ENCODE measurements around the gene CCDC9B.
A peak's percentile ranks its signal among the peaks of the same experiment; 100 is the strongest.

The CCDC9B gene

DNA sequence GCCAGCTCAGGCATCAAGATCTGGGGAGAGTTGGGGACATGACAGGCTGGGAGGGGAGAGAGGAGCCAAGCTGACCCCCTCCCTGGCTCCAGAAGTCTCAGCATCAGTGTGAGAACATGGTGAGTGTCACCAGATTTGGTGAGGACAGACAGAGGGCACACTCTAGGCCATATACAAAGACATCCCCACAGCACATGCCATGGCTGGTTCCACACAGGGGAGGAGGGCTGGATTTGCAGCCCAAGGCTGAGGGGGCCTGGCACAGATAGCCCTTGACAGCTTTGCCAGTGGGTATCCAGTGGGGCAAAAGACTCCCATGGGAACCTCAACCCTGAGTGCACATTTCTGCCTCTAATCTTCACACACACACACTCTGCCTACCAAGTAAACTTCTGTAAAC lies 47.7 kb downstream of the CCDC9B start:
- DNase-seq (ENCODE audit: low read depth in 3 of 3): no peak

DNA sequence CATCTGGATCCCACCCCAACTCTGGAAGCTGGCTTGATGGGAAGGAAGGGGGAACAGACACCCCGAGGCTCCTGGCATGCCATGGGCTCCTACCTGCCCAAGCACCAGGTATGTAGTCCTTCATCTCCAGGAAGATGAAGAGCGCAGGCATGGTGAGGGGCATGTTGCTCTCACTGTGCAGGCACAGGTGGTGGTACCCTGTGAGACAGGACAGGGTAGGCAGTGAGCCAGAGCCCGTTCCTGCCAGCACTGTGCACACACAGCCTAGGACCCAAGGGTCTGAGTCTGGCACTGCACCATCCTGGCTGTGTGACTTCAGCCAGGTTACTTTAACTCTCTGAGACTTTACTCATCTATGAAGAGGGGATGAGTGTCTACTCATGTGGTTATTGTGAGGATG lies 48.5 kb downstream of the CCDC9B start:
- DNase-seq (ENCODE audit: low read depth in 3 of 3): no peak

DNA sequence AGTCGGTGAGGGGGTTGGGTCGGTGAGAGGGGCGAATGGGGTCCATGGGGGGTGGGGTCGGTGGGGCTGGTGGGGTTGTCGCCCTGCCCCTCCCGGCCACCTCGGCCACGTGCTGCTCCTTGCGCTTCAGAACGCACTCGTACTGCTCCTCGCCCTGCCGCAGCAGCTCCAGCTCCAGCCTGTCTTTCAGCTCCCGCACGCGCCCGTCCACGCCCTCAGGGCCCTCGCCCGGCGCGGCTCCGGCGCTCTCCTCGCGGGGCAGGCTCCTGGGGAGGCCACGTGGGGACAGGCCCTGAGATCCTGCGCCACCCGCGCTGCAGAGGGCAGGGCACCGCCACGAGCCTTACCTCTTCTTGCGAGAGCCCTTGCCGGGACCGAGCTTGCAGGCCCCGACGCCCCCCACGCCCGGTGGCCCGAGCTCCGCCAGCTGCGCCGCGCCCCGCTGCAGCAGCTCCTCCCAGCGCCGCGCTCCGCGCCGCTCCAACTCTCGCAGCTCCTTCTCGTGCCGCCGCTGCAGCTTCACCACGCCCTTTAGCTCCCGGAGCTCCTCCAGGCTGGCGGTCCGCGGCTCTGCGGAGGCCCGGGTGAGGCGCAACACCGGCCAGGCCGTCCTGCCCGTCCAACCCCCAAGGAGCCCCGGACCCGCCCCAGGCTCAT lies 49.7 kb downstream of the CCDC9B start:
- no peak for DNase-seq (ENCODE audit: low read depth in 3 of 3)

DNA sequence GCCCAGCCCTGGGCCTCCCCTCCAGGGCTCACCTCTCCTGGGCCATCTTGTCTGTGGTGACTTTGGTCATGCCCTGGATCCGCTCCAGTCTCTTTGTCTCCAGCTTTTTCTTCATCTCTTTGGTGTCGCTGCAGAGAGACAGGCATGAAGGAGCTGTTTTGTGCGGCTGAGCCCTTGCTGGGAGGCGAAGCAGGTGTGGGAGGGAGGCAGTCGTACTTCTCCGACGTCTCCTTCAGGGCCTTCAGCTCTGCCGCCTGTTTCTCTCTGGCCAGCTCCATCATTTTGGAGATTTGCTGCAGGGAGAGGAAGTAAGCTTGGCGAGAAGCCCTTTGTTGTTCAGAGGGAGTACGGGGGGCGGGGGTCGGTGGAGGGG lies 50.2 kb downstream of the CCDC9B start:
- DNase-seq (ENCODE audit: low read depth in 3 of 3): no peak

DNA sequence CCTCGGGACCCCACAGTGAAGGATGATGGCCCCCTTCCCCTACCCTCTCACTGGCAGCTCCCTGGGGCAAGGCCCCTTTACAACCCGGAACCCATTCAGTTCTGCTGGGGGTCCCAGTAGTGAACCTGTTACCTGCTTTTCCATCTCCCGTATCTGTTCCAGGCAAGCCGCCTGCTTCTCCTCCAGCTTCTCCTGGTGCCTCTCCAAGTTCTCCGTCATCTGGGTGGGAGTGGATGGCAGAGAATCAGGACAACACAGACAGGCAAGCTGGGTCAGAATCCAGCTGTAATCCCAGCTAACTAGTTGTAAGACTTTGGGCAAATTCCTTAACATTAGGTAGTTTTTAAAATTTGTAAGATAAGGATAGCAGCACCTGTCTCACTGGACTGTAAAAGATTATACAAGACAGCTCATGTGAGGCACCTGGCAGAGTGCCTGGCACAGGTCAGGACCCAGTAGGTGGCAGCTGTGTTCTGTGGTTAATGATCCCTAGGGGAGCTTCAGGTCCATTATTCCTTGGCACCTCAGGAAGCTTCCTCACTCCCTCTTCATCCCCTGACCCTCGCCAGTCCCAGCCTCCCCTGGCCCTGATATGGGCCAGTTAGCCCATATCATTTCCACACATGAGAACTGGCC lies 51.5 kb downstream of the CCDC9B start:
- no peak for DNase-seq (ENCODE audit: low read depth in 3 of 3)

DNA sequence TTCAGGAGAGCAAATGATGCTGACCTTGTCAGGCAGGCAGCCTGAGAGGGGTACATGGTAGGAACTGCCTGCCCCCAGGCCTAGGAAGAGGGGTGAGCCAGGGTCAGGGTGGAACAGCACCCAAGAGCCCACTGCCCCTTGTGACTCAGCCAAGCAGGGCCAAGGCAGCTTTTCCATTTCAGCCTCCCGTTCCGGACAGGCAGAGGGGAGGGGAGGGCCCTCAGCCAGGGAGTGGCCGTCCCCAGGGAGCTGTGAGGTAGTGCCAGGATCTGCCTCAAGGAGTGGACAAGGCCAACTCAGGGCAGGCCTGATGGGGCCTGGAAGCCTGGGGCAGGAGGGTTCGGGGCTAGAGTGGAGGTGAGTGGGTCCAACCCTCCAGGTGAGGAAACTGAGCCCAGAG lies 52.8 kb downstream of the CCDC9B start:
- DNase-seq (ENCODE audit: low read depth in 3 of 3): no peak

DNA sequence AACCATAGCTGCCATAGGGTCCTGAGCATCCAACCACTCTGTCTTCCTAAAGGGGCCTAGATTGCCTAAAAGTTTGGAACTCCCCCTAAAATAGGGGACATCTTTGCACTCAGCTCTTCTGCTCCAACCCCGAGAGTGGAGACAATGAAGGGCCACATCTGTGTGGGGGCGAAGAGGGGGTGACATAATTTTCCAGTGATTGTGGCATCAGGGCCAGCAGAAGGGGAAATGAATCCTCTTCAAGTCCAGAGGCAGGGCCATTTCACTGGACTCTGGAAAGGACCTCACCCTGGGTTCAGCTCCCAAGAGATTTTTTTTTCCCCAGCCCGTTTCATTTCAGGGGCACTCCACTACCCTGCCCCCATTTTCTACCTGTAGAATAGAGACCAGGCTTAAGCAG lies 53.2 kb downstream of the CCDC9B start:
- no peak for DNase-seq (ENCODE audit: low read depth in 3 of 3)

DNA sequence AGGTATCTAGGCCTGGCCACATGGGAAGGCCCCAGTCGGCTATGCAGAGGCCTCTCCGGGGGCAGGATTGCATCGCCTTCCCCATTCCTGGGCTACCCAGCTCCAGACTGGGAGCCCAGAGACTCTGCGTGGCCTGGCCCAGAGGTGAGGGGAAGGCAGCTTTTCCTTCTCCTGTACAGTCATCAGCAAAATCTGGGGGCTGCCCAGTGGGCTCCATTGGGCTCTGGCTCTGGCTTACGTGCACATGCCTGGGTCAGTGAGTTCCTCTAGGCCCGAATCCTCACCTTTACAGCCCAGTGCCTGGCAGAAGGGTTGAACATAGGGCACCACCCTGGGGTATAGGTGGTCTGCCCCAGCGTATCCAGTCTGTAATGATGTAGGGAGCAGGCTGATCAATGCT lies 53.9 kb downstream of the CCDC9B start:
- no peak for DNase-seq (ENCODE audit: low read depth in 3 of 3)

DNA sequence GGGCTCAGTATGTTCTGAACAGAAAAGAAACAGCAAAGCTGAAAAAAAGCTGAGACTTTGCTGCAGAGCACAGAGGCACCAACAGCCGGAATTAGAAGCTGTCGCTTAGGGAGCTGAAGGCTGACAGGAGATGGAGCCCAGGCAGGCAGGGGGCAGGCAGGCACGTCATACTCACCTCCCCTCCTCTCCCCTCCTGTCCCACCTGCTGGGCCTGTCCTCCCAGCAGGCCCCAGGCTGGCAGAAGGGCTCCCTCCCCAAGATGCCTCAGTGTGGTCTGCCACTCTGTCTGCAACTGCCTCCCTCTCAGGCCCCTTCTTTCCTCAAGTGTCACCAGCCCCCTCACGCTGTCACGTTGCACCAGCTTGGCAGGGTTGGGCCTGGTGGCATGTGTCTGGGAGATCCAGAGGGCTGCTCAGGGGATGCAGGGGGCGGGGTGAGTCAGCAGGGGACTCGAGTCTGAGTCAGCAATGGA lies 54.6 kb downstream of the CCDC9B start:
- DNase-seq (ENCODE audit: low read depth in 3 of 3): no peak

DNA sequence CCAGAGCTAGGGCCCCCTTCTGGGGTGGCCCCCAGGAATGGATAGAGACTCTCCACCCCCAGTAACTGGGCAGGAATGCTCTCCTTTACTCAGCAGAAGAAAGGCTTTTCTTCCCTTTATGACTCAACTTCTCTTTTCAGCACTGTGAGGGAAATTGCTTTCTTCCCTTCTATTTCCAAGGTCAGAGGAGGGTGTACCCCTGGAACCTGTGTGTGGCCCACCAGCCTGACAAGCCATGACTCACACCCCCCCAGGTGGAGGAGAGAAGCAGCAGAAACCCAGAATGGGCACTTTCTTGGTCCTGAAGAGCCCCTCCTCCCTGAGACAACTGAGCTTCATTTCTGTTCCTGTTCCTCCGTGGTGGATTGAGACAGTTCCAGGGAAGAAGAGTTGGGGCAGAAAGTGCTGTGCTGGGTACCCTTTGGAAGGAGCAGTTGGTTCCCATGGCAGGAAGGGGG lies 55.2 kb downstream of the CCDC9B start:
- DNase-seq (ENCODE audit: low read depth in 3 of 3): no peak

DNA sequence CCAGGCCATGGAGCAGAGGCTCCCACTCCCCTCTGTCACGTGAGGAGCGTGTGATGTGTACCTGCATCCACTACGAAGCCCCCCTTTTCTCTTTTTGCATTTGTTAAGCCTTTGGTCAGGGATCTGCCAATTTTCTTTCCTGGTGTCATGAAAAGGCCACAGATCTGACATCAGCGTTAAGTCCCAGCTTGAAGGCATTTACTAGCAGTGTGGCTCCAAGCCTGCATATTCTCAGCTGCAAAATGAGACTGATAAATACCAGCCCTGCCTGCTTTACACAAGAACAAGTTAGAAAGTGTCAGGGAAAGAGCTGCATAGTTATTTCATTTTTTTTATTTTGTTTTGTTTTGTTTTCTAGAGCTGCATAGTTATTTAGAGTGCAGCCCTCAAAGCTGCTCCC lies 55.6 kb downstream of the CCDC9B start:
- DNase-seq (ENCODE audit: low read depth in 3 of 3): no peak

DNA sequence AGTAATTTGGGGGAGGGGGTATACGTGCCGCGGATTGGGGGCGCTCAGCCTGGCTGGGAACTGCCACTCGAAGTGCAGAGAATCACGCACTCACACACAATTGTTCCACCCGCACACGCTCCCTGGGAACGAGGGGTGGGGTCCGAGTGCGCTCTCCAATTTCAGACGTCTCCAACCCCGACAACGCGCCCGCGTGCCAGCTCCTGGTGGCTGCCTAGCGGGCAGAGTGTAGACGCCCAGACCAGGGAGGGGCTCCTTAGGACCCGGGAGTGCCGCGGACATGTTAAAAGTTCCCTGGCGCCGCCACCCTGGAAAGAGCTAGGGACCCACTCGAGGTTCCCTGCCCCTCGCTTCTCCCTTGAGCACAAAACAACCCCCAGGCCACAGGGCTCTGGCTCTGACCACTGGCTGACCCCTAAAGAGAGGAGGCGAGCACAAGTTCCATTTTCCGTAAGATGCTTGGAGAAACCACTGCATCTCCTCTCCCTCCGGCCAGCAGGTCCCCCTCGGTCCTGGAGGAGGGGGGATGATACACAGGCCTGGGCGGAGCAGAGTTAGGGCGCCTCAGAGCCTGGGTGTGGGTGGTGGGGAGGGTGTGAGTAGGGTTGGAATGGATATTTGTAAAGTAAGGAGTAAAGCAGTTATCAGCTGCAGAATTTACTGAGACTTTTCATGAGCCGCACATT lies 57.0 kb downstream of the CCDC9B start:
- DNase-seq (ENCODE audit: low read depth in 3 of 3): no peak

DNA sequence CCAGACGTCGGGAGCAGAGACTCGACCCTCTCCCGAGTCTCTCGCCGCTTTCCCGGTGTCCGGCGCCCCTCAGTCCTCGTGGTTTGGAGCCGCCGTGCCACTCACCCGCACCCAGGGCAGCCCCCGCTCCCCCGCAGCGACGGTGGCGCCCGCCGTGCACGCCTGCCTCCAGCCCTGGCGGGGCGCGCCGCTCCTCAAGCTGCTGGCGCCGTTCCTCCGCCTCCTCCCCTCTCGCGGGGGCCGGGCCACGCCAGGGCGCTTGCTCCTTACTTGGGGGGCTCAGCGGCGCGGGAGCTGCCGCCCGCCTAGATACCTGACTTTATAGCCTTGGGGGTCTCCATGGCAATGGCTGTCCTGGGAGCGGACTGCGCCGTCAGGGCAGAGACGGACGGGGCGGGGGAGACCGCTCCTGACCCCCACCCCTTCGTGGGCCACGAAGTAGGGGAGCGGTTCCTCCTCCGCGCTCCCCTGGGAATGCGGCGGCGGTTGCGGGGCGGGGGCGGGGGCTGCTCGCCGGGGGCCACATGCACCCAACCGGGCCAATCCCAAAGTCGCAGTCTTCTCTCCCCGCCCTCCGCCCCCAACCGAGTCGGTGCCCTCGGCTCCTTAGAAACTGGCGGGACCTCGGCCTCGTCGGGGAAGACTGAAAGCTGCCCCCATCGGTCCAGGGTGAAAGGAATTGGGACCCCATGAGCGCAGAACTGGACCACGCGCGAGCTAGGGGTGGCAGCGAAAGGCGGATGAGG lies 57.7 kb downstream of the CCDC9B start, which contains the start of gene ANKRD63:
ANKRD63 (minus strand) TSS at position 196 of the 746 bp plus-strand sequence. CDS start 478 bp downstream, outside the sequence.
- peak in 1 of 3 experiments; percentile 29 for DNase-seq (ENCODE audit: low read depth in 3 of 3)

DNA sequence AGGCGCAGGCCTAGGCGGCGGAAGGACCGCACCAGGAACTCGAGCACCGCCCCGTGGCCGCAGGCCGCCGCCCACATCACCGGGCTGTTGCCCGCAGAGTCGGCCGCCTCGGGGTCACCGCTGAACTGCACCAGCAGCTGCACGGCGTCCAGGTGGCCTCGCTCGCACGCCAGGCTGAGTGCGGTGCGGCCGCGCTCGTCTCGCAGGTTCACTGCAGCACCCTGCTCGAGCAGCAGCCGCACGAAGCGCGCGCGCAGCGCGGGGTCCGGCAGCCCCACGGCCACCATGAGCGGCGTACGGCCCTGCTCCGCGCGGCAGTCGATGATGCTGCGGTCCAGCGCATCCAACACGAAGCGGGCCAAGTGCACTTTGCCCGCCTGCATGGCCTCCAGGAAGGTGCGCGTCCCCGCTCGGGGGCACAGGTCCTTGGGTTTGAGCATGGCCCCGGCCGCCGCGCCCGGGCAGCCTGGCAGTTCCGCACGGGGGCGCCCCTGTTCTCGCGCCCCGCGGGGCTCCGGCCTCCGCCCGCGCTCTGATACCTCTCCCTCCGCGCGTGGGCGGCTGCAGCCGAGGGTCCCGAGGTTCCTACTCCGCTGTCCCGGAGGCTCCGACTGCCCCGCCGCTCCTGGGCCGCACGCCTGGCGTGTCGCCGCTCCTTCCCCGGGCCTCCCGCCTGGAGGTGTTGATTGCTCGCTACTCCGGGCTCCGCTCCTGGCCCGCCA lies 58.4 kb downstream of the CCDC9B start:
- DNase-seq (ENCODE audit: low read depth in 3 of 3): peak in 1 of 3 experiments; percentile 32

DNA sequence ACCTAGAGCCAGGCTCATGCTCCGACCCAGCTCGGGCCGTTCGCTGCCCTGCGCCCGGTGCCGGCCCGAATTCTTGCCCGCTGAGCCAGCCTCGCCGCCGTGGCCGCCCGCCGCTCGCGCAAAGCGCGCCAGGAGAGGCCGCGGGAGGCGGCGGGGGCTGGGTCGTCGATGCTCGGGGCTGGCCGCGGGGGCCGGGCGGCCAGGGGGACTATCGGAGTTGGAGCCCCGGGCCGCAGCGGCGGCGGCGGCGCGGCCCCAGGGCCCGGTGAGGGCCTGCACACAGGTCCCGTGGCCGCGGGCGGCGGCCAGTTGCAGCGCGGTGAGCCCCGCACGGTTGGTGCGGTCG lies 59.0 kb downstream of the CCDC9B start:
- DNase-seq (ENCODE audit: low read depth in 3 of 3): no peak

Measured in stimulated activated CD4-positive, alpha-beta T cell treated with anti-CD3 and anti-CD28 coated beads, TNF-alpha, amount 100 ng/mL, for 24 hours (primary cell).